ENCODE measurements around the gene SPTBN1. TPM values are rescaled to one million over a fixed set of nuclear protein-coding genes. Genes with fewer than 3 reads are reported as not detected.
"Not testable (repeated sequence)": the region's sequence is repeated elsewhere in the genome, so short reads cannot be mapped to it uniquely, and the experiment has no call there.

Gene SPTBN1
- total RNA-seq, 2 experiments from 2014 or later, result 171 to 184 TPM

DNA sequence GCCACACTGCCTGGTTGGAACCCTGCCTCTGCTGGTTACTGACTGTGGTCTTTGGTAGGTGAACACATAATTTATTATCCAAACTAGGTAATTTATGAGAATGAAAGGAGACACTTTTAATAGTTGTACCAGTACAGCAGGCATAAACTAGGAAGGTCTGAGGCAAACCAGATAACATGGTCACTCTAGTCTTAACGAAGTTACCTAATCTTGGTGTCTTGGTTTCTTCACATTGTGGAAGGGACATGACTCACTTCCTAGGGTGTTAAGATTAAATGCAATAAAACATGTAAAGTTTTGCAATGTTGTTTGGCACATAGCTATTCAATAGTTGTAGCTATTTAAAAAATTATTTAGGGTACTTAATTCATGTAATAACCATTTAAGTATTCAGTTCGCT is 23.3 kb downstream of the SPTBN1 start:
- H3K4me3 Mint-ChIP-seq, result no peak overlapping the region
- DNase-seq, result no peak
- peaks cover 4% of the 10 kb centered on the region for H3K4me1 Mint-ChIP-seq
- ChIA-PET POLR2A (no interaction called here), CTCF (interaction anchor here (0.6 kb wide), 1 partner anchor 131 kb away, joined by 4 read pairs; no protein-coding TSS in a partner anchor)
- H3K27me3 Mint-ChIP-seq, result peaks cover 2% of the 10 kb centered on the region
- H3K9me3 Mint-ChIP-seq, result peaks cover 2% of the 10 kb centered on the region
- H3K36me3 Mint-ChIP-seq (ENCODE audit: low read depth), result no peaks in the 10 kb centered on the region
- H3K27ac Mint-ChIP-seq, result no peak overlapping the region

DNA sequence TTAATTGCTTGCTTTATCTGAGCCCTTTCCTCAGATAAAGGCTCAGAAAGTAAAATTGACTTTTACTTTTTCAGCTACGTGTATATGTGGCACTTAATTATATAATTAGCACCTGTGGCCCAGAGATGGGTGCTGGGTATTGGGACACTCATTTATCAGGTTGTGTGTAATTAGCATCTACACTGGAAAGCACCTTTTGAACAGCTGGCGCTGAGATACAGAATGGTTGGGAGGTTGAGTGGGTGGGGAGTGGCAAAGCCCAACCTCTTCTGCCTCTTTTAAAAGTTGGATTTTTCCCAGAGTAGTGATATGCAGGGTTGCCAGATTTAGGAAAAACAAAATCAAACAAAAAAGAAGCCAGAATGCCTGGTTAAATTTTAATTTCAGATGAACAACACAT is 23.9 kb downstream of the SPTBN1 start:
- H3K27ac Mint-ChIP-seq, result no peak overlapping the region
- H3K9me3 Mint-ChIP-seq, result peaks cover 6% of the 10 kb centered on the region
- peaks cover 4% of the 10 kb centered on the region for H3K4me1 Mint-ChIP-seq
- ChIA-PET CTCF (interaction anchor here (0.9 kb wide), 1 partner anchor 68 kb away, joined by 3 read pairs; no protein-coding TSS in a partner anchor), POLR2A (no interaction called here)
- peaks cover 2% of the 10 kb centered on the region for H3K27me3 Mint-ChIP-seq
- no peak overlapping the region for H3K4me3 Mint-ChIP-seq
- no peaks in the 10 kb centered on the region for H3K36me3 Mint-ChIP-seq (ENCODE audit: low read depth)
- no peak for DNase-seq

DNA sequence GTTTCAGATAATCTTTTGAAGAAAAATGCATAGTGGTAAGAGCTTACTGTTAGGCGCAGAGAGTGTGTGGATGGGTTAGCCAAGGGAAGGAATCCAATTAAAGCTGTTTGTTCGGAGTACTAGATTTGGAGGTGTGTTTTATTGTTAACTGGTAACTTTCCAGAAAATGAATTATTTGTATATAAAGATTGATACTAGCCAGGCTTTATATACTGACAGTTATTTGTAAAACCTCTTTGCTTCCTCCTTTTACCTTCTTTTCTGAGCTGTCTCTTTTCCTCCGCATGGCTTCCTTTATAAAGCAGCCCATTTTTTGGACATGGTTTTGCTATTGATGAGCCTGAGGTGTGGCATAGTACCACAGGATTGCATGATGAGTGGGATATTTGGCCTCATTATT is 25.6 kb downstream of the SPTBN1 start:
- Mint-ChIP-seq H3K4me3 (no peak overlapping the region), H3K9me3 (peaks cover 6% of the 10 kb centered on the region), H3K27ac (no peak overlapping the region), H3K27me3 (peaks cover 2% of the 10 kb centered on the region), H3K36me3 (ENCODE audit: low read depth) (no peaks in the 10 kb centered on the region), H3K4me1 (peaks cover 4% of the 10 kb centered on the region)
- ChIA-PET POLR2A (no interaction called here), CTCF (no interaction called here)
- DNase-seq, result no peak

DNA sequence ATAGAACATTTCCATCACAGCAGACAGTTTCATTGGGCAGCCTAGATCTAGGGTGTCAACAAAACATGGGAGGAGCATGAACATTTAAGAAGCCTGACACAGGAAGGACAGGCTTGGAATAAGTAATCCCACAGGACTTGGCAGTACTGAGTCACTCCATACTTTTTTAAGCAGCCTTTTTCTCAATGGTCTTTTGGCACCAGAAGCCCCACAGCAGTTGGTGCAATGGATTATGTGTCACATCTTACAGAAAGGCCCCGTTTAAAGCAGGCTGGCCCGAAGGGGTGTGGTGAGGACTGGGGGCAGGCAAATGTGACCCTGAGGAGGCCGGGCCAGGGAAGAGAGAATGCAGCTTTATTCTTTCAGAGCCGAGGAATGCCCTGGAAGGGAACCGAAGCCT is 26.6 kb downstream of the SPTBN1 start:
- DNase-seq, result no peak
- ChIA-PET POLR2A (no interaction called here), CTCF (no interaction called here)
- no peak overlapping the region for H3K27ac Mint-ChIP-seq
- peaks cover 2% of the 10 kb centered on the region for H3K27me3 Mint-ChIP-seq
- no peaks in the 10 kb centered on the region for H3K36me3 Mint-ChIP-seq (ENCODE audit: low read depth)
- peaks cover 2% of the 10 kb centered on the region for H3K4me1 Mint-ChIP-seq
- H3K4me3 Mint-ChIP-seq, result no peak overlapping the region
- H3K9me3 Mint-ChIP-seq, result peaks cover 6% of the 10 kb centered on the region

DNA sequence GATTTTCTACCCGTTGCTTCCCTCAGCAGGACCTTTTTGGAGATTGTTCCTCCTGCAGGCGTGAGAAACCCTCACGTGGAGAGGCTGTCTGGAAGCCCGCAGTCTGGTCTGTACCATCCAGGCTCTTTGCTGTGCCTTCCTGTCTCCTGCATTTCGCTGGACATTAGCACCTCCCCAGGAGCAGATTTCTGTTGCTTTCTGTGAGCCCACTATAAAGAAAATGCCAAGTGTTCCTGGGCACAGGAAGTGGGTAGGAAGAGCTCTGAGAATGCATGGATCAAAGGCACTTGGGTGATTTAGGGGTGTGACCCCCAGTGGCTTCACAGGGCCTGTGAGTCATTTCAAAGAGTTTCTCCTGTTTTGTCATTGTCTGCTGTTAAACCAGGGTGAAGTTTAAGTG is 27.3 kb downstream of the SPTBN1 start:
- ChIA-PET POLR2A (no interaction called here), CTCF (no interaction called here)
- peaks cover 4% of the 10 kb centered on the region for H3K9me3 Mint-ChIP-seq
- no peaks in the 10 kb centered on the region for H3K36me3 Mint-ChIP-seq (ENCODE audit: low read depth)
- H3K27me3 Mint-ChIP-seq, result peaks cover 2% of the 10 kb centered on the region
- no peaks in the 10 kb centered on the region for H3K4me1 Mint-ChIP-seq
- no peak overlapping the region for H3K27ac Mint-ChIP-seq
- no peak for DNase-seq
- H3K4me3 Mint-ChIP-seq, result no peak overlapping the region

DNA sequence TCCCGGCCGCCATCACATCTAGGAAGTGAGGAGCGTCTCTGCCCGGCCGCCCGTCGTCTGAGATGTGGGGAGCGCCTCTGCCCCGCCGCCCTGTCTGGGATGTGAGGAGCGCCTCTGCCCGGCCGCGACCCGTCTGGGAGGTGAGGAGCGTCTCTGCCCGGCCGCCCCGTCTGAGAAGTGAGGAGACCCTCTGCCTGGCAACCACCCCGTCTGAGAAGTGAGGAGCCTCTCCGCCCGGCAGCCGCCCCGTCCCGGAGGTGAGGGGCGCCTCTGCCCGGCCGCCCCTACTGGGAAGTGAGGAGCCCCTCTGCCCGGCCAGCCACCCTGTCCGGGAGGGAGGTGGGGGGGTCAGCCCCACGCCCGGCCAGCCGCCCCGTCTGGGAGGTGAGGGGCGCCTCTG is 29.6 kb downstream of the SPTBN1 start:
- DNase-seq; H3K9me3 Mint-ChIP-seq; H3K4me1 Mint-ChIP-seq; H3K27me3 Mint-ChIP-seq; H3K36me3 Mint-ChIP-seq (ENCODE audit: low read depth); H3K4me3 Mint-ChIP-seq; H3K27ac Mint-ChIP-seq; POLR2A ChIA-PET; CTCF ChIA-PET: not testable (repeated sequence)

DNA sequence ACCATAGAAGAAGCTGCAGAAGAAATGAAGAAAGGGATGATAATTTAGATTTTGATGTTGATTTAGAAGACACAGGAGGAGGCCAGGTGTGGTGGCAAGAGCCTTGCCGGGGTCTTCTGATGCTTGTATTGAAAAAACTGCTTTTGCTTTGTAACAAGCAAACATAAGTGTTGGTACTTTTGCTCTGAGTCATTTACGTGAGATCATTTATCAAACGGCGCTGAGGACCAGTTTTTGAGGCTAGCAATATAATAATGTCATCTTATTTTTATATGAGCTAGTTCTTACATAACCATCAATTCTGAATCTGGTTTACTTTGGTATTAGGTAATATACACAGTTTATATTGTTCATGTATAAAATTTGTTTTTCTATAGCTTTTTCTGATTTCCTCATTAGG is 30.6 kb downstream of the SPTBN1 start:
- no peak for DNase-seq
- Mint-ChIP-seq H3K27me3 (peaks cover 10% of the 10 kb centered on the region), H3K4me1 (no peaks in the 10 kb centered on the region), H3K36me3 (ENCODE audit: low read depth) (no peaks in the 10 kb centered on the region), H3K27ac (no peak overlapping the region), H3K9me3 (peaks cover 4% of the 10 kb centered on the region), H3K4me3 (no peak overlapping the region)
- POLR2A ChIA-PET, result no interaction called here
- CTCF ChIA-PET, result interaction anchor here (0.6 kb wide), 2 partner anchors 130 to 135 kb away, joined by 3 to 5 read pairs; no protein-coding TSS in a partner anchor

DNA sequence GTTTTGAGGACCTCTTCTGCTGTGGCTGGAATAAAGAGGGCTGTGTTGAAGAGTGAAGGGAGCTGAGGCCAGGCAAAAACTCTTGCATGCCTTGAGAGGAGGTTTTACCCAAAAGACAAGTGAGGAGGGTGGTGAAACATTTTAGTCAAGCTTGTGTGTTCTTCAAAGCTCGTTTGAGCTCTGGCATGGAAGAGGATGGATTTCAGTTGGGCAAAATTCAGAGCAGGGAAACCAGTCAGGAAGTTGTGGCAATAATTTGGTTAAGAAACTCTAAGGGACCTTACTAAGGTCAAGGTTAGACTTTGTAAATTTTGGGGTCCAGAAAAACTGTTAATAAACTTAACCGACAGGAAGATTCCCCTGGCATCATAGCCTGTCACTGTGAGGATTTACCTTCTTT is 34.7 kb downstream of the SPTBN1 start:
- no peak overlapping the region for H3K4me3 Mint-ChIP-seq
- H3K9me3 Mint-ChIP-seq, result no peaks in the 10 kb centered on the region
- no peak overlapping the region for H3K27ac Mint-ChIP-seq
- no peak for DNase-seq
- H3K36me3 Mint-ChIP-seq (ENCODE audit: low read depth), result no peaks in the 10 kb centered on the region
- H3K4me1 Mint-ChIP-seq, result no peaks in the 10 kb centered on the region
- ChIA-PET CTCF (no interaction called here), POLR2A (no interaction called here)
- peaks cover 12% of the 10 kb centered on the region for H3K27me3 Mint-ChIP-seq

DNA sequence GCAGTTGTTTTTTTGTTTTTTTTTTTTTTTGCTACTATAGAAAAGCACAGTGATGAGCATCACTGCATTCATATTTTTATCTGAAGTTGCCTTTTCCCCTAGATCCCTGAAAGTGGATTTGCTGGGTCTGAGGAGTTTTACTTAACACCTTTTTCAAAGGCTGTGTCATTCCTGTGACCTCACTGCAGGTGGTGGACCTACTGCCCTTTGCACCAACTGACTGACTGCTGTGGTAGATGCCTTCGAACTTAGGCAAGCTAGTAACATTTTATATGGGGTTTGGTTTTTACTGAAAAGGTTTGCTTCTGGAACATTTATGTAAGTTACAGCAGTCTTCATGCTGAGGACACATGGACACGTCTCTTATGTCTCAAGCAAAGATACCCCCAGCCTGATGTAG is 36.2 kb downstream of the SPTBN1 start:
- Mint-ChIP-seq H3K27me3 (peaks cover 18% of the 10 kb centered on the region), H3K27ac (no peak overlapping the region), H3K4me3 (no peak overlapping the region), H3K36me3 (ENCODE audit: low read depth) (no peaks in the 10 kb centered on the region), H3K4me1 (peaks cover under 1% of the 10 kb centered on the region), H3K9me3 (no peaks in the 10 kb centered on the region)
- DNase-seq, result no peak
- CTCF ChIA-PET, result interaction anchor here (0.6 to 0.9 kb wide), 2 partner anchors 9 to 1765 kb away, joined by 3 read pairs; no protein-coding TSS in a partner anchor
- POLR2A ChIA-PET, result no interaction called here

DNA sequence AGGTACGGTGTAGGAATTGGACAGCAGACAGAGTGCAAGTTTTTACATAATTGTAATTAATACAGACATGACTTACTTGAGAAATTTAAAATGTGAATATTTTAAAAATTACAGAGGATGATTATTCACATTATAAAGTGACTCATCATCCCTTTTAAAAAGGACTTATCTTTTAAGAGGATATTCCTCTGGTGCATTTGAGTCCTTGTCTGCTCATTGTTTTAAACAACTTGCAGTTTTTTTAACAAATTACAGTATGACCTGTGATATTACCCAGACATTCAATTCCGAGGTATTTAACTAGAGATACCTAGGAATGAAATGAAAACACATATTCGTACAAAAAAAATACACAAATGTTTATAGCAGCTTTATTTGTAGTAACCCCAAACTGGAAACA is 38.0 kb downstream of the SPTBN1 start:
- Mint-ChIP-seq H3K4me3 (no peak overlapping the region), H3K36me3 (ENCODE audit: low read depth) (no peaks in the 10 kb centered on the region), H3K27me3 (peaks cover 21% of the 10 kb centered on the region), H3K27ac (no peak overlapping the region), H3K9me3 (no peaks in the 10 kb centered on the region), H3K4me1 (peaks cover 2% of the 10 kb centered on the region)
- DNase-seq, result no peak
- ChIA-PET POLR2A (no interaction called here), CTCF (no interaction called here)

DNA sequence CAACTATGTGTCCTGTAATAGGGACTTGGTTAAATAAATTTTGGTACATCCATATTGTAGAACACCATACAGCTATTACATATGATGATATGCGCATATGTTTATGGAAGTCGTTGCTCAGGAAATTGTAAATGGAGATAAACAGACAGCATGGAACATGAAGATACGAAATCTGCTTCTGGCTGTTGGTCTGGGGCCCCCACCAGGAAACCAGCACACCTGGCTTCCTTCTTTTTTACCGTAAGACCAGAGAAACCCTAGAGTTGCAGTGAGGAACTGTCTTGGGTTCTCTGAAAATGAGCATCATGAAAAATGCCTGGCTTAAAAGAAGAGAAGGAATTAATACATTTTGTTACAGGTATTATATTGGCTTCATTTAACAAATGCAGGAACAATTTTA is 40.8 kb downstream of the SPTBN1 start:
- ChIA-PET POLR2A (no interaction called here), CTCF (no interaction called here)
- peaks cover 13% of the 10 kb centered on the region for H3K27me3 Mint-ChIP-seq
- H3K36me3 Mint-ChIP-seq (ENCODE audit: low read depth), result no peaks in the 10 kb centered on the region
- DNase-seq, result no peak
- H3K4me3 Mint-ChIP-seq, result no peak overlapping the region
- H3K4me1 Mint-ChIP-seq, result peaks cover 2% of the 10 kb centered on the region
- no peak overlapping the region for H3K27ac Mint-ChIP-seq
- no peaks in the 10 kb centered on the region for H3K9me3 Mint-ChIP-seq

DNA sequence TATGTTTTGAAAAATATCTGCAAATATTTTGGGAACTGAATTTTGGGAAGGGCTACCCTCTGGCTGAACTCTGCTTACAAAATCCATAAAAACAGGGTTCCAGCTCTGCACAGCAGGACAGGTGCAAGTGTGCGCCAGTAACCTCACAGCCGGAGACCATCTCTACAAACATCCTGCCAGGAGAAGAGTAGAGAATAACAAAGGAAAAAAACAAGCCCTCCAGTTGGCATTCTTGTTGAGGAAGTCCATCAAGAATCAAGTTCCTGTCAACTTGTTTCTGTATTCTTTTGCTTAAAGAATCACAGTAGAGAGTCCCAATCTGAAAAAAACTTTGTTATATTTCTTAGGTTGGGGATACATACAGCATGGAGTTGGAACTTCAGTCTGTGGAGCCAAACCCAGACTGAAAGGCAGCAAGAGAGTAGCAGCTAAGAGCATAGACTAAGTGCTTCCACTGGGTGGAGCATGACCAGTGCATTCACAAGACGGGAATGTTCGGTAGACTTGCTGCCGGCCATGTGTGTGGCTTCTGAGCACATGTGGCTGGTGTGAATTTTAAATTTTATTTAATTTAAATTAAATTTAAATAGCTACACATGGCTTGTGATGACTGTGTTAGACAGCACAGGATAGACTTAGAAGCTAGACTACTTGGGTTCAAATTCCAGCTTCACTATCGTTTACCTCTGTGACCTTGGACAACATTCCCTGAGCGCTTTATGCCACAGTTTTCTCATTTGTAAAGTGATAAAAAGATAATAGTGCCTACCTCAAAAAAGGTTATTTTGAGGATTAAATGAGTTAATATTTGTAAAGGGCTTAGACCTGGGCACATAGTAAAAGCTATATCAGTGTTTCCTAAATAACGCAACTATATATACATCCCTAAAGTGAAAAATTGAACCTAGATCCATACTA is 41.9 kb downstream of the SPTBN1 start:
- H3K4me3 Mint-ChIP-seq, result no peak overlapping the region
- H3K36me3 Mint-ChIP-seq (ENCODE audit: low read depth), result no peaks in the 10 kb centered on the region
- POLR2A ChIA-PET, result no interaction called here
- H3K27ac Mint-ChIP-seq, result no peak overlapping the region
- no peaks in the 10 kb centered on the region for H3K9me3 Mint-ChIP-seq
- DNase-seq, result no peak
- peaks cover 2% of the 10 kb centered on the region for H3K4me1 Mint-ChIP-seq
- H3K27me3 Mint-ChIP-seq, result peaks cover 13% of the 10 kb centered on the region
- CTCF ChIA-PET, result no interaction called here

DNA sequence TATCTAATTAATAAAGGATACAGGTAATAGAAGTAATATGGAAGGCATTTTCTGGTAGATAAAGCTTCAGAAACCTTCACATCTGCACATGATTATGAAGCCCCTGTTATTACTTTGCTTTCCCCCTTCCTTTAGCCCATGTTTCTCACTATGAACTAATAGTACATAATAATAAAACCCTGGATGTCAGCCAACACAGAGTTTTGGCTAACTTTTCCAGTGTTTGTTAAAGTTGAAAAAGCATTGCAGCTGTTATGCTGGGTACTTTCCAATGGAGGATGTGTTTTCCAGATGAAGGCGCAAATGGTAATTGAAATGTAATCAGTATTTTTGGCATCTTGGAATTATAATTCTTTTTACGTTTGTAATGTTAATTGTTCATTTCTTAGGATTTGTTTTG is 43.5 kb downstream of the SPTBN1 start:
- POLR2A ChIA-PET, result no interaction called here
- Mint-ChIP-seq H3K27ac (no peak overlapping the region), H3K27me3 (peaks cover 13% of the 10 kb centered on the region), H3K36me3 (ENCODE audit: low read depth) (no peaks in the 10 kb centered on the region), H3K9me3 (no peaks in the 10 kb centered on the region), H3K4me3 (no peak overlapping the region), H3K4me1 (peaks cover 2% of the 10 kb centered on the region)
- DNase-seq, result no peak
- CTCF ChIA-PET, result no interaction called here
